ENCODE data around the gene ALX3. TPM values are rescaled to one million over a fixed set of nuclear protein-coding genes. Genes with fewer than 3 reads are reported as not detected.

ALX3 gene
- total RNA-seq = under 1 TPM in 2 of 4 donors, not detected in 2; 0.21 to 0.26 TPM

- Histone ChIP-seq H3K27me3 (peaks cover 29 to 45% of the 10 kb centered on the region in 2 donors), H3K4me1 (peaks cover 0 to 9% of the 10 kb centered on the region in 2 donors), H3K36me3 (no peaks in the 10 kb centered on the region), H3K27ac (peak within 1 kb of the TSS in 1 of 2 donors; percentile 52), H3K4me3 (peak within 1 kb of the TSS in 1 of 2 donors; percentile 22), H3K9me3 (no peaks in the 10 kb centered on the region)
- intact Hi-C loops (cut with DNase I; ENCODE audit: low total_unique reads) = no loop called here
- DNase-seq = no peak
- TF ChIP-seq CTCF (IDR thresholded peaks at IDR 0.05) = no peak
- no peak for TF ChIP-seq POLR2A (IDR thresholded peaks at IDR 0.05)
These were observed at the start of gene ALX3 for GRCh38 chr1:110070671-110071242. ALX3 (minus strand) TSS chr1:110070672; CDS start chr1:110070612, 60 bp downstream.

- no peak overlapping the region for H3K4me3 ChIP-seq
- H3K36me3 ChIP-seq = no peaks in the 10 kb centered on the region
- no peaks in the 10 kb centered on the region for H3K9me3 ChIP-seq
- H3K27me3 ChIP-seq = no peaks in the 10 kb centered on the region
- H3K27ac ChIP-seq = no peak overlapping the region
- TF ChIP-seq POLR2A (IDR thresholded peaks at IDR 0.05) (no peak), CTCF (IDR thresholded peaks at IDR 0.05) (no peak)
- intact Hi-C loops (cut with DNase I; ENCODE audit: low total_unique reads) = loop anchor here (5.0 kb wide), 1 partner anchor 357 kb away; no protein-coding TSS in a partner anchor
- no peaks in the 10 kb centered on the region for H3K4me1 ChIP-seq
- DNase-seq = no peak
These were observed 49.4 kb upstream of the ALX3 start for GRCh38 chr1:110119843-110120242.

- H3K9me3 ChIP-seq = no peaks in the 10 kb centered on the region
- no peaks in the 10 kb centered on the region for H3K4me1 ChIP-seq
- no peaks in the 10 kb centered on the region for H3K36me3 ChIP-seq
- no peak overlapping the region for H3K27ac ChIP-seq
- intact Hi-C loops (cut with DNase I; ENCODE audit: low total_unique reads) = loop anchor here (5.0 kb wide), 1 partner anchor 358 kb away; no protein-coding TSS in a partner anchor
- H3K4me3 ChIP-seq = no peak overlapping the region
- DNase-seq = no peak
- no peaks in the 10 kb centered on the region for H3K27me3 ChIP-seq
- TF ChIP-seq CTCF (IDR thresholded peaks at IDR 0.05) (no peak), POLR2A (IDR thresholded peaks at IDR 0.05) (no peak)
These were observed 48.3 kb upstream of the ALX3 start for GRCh38 chr1:110118636-110119396.

- intact Hi-C loops (cut with DNase I; ENCODE audit: low total_unique reads) = loop anchor here (5.0 kb wide), 1 partner anchor 363 kb away; no protein-coding TSS in a partner anchor
- H3K4me3 ChIP-seq = no peak overlapping the region
- TF ChIP-seq POLR2A (IDR thresholded peaks at IDR 0.05) (no peak), CTCF (IDR thresholded peaks at IDR 0.05) (no peak)
- no peaks in the 10 kb centered on the region for H3K9me3 ChIP-seq
- H3K36me3 ChIP-seq = no peaks in the 10 kb centered on the region
- no peaks in the 10 kb centered on the region for H3K4me1 ChIP-seq
- H3K27ac ChIP-seq = no peak overlapping the region
- H3K27me3 ChIP-seq = no peaks in the 10 kb centered on the region
- no peak for DNase-seq
These were observed 44.3 kb upstream of the ALX3 start for GRCh38 chr1:110114784-110115183.

GRCh38 chr1:110114173-110114572 lies 43.7 kb upstream of the ALX3 start:
- intact Hi-C loops (cut with DNase I; ENCODE audit: low total_unique reads) = no loop called here
- Histone ChIP-seq H3K9me3 (no peaks in the 10 kb centered on the region), H3K36me3 (no peaks in the 10 kb centered on the region), H3K27ac (no peak overlapping the region), H3K4me1 (no peaks in the 10 kb centered on the region), H3K4me3 (no peak overlapping the region), H3K27me3 (no peaks in the 10 kb centered on the region)
- no peak for TF ChIP-seq CTCF (IDR thresholded peaks at IDR 0.05)
- no peak for TF ChIP-seq POLR2A (IDR thresholded peaks at IDR 0.05)
- DNase-seq = no peak
